Ovary (tissue), 9 donors: ENCODE results near the gene IL10. TPM values are rescaled to one million over a fixed set of nuclear protein-coding genes. Genes with fewer than 3 reads are reported as not detected.
A peak's percentile ranks its signal among the peaks of the same experiment; 100 is the strongest.

Source experiments
- DNase-seq, 5 donors: peaks; one replicate each; pipeline ENCODE4 v3.0.0-alpha.2; 2019 to 2020
- H3K27ac ChIP-seq, 2 donors: fragments of 200-600 bp; one replicate each; pipeline versions ENCODE4 v1.5.1 to v1.8.0; 2019 to 2022
- H3K27me3 ChIP-seq: fragments of 200-600 bp; one replicate; pipeline ENCODE4 v1.8.0; 2022
- H3K36me3 ChIP-seq: fragments of 200-600 bp; sonication (generic); one replicate; pipeline ENCODE4 v1.5.1; 2019
- H3K4me1 ChIP-seq: one replicate; pipeline ENCODE4 v1.8.1; 2013; ENCODE audit warnings: mild to moderate bottlenecking, moderate library complexity; ENCODE audit not compliant: insufficient read depth
- H3K4me3 ChIP-seq: fragments of 200-600 bp; sonication (generic); one replicate; pipeline ENCODE4 v1.5.1; 2017
- H3K9me3 ChIP-seq, 2 donors: fragments of 200-600 bp in 1 of 2; sonication (generic) in 1 of 2; one replicate each; pipeline versions ENCODE4 v1.5.1 to v1.8.1; 2013 to 2019; ENCODE audit warnings: mild to moderate bottlenecking in 1 of 2, moderate library complexity in 1 of 2
- CTCF ChIP-seq, 3 donors: fragments of 450-650 bp in 2 of 3; fragments of 200-600 bp in 1 of 3; IDR thresholded peaks; one replicate each; pipeline versions ENCODE4 v1.5.1 to v1.8.0; 2016 to 2022; ENCODE audit warnings: antibody characterized with exemption in 3 of 3, mild to moderate bottlenecking in 1 of 3
- EP300 ChIP-seq: sonication (generic); formaldehyde crosslinking; IDR thresholded peaks from one replicate; pipeline ENCODE4 v1.6.1; 2017; ENCODE audit warnings: antibody characterized with exemption
- POLR2A ChIP-seq: fragments of 450-650 bp; IDR thresholded peaks from one replicate; pipeline ENCODE4 v1.6.1; 2017; ENCODE audit warnings: antibody characterized with exemption, mild to moderate bottlenecking, moderate library complexity
- WGBS, 3 donors: extraction: QIAGEN DNeasy Blood & Tissue Kit in 1 of 3; methylation state at CpG; one replicate each; pipeline versions ENCODE4 v1.1.5 to v1.1.7; 2013 to 2017; 5-methylcytosine and 5-hydroxymethylcytosine counted together
- intact Hi-C, 4 donors: fragments of 100-400 bp; cut with DNase I; formaldehyde crosslinking; loops; one replicate each; pipeline versions ENCODE4 v1.11.0 to v1.15.1; 2022 to 2023
- polyA plus RNA-seq, 2 donors: library from polyadenylated mRNA; stranded (reverse); fragments of 200-250 nt in 1 of 2; fragments of 350-450 nt in 1 of 2; fragmentation: Illumina TruSeq in 1 of 2; extraction: RNeasy Lipid Tissue Mini Kit (QIAGEN cat#74804) in 1 of 2; gene quantifications; one replicate each; pipeline ENCODE4 v1.2.3, GENCODE V29; 2013 to 2014
- total RNA-seq, 7 donors: library from RNA; depleted of rRNA in 2 of 7; stranded (reverse); fragments of >200 nt in 2 of 7; fragmentation: NEBNext Ultra II Directional in 3 of 7; extraction: Animal tissue kit (Norgen Biotek cat#: 25700) in 3 of 7; gene quantifications; one replicate each; pipeline versions ENCODE4 v1.1.0 to v1.2.4, GENCODE V29; 2016 to 2023
- donor health status: DM: no; HTN: no; CAD: no; lungs with moderate emphysema.
- donor health status: DM: no; HTN: no; CAD: no.
- donor health status: Bipolar disorder and iron deficiency.
- donor health status: DM: yes; HTN: yes; CAD: no.
- donor health status: DM: no; HTN: no; CAD: no.
- donor health status: DM: yes; HTN: yes; CAD: no.

Gene IL10
- total and polyA plus RNA-seq, 9 donors, result 0.25 to 4.0 (median 1.4) TPM; not detected in 1

- H3K36me3 ChIP-seq, result no peaks in the 10 kb centered on the region
- WGBS, 3 donors, result 78 to 82% (median 82%) methylated on average over 9 of the region's 9 CpGs
These were observed 37.7 kb downstream of the IL10 start for GRCh38 chr1:206734499-206735142.

GRCh38 chr1:206732992-206733391 lies 39.3 kb downstream of the IL10 start:
- WGBS, 3 donors, result 77 to 85% (median 80%) methylated on average over 10 to 11 of the region's 11 CpGs
- Histone ChIP-seq H3K27me3 (no peaks in the 10 kb centered on the region), H3K27ac (no peak overlapping the region), H3K4me1 (no peaks in the 10 kb centered on the region), H3K36me3 (no peaks in the 10 kb centered on the region), H3K9me3 (no peaks in the 10 kb centered on the region), H3K4me3 (no peak overlapping the region)
- no peak for TF ChIP-seq CTCF (IDR thresholded peaks at IDR 0.05)
- no peak for TF ChIP-seq POLR2A
- no peak for TF ChIP-seq EP300
- DNase-seq, result no peak
- intact Hi-C loops, result loop anchor here in 3 of 4 donors (5.0 to 10.0 kb wide), 2 partner anchors 179 to 182 kb away; no protein-coding TSS in a partner anchor

More at GRCh38 chr1:206734499-206735142, 37.7 kb downstream of the IL10 start:
- H3K27ac ChIP-seq, result no peak overlapping the region
- TF ChIP-seq EP300, result no peak
- peak in 2 of 3 donors; percentile 39 to 40 for TF ChIP-seq CTCF (IDR thresholded peaks at IDR 0.05)
- no peaks in the 10 kb centered on the region for H3K4me1 ChIP-seq
- peak in 3 of 5 donors; percentile 54 to 63 (median 56) for DNase-seq
- no peaks in the 10 kb centered on the region for H3K9me3 ChIP-seq
- intact Hi-C loops, result loop anchor here in 3 of 4 donors (5.0 to 10.0 kb wide), 2 partner anchors 178 to 180 kb away; no protein-coding TSS in a partner anchor
- no peak overlapping the region for H3K4me3 ChIP-seq
- no peaks in the 10 kb centered on the region for H3K27me3 ChIP-seq

GRCh38 chr1:206732508-206732907 lies 39.8 kb downstream of the IL10 start:
- H3K4me1 ChIP-seq, result no peaks in the 10 kb centered on the region
- no peak for DNase-seq
- H3K27ac ChIP-seq, result no peak overlapping the region
- H3K4me3 ChIP-seq, result no peak overlapping the region
- no peaks in the 10 kb centered on the region for H3K9me3 ChIP-seq
- no peaks in the 10 kb centered on the region for H3K36me3 ChIP-seq
- TF ChIP-seq EP300 (no peak), CTCF (IDR thresholded peaks at IDR 0.05) (no peak), POLR2A (no peak)
- 75 to 79% (median 79%) methylated on average over 11 of the region's 11 CpGs for WGBS, 3 donors
- intact Hi-C loops, result loop anchor here in 3 of 4 donors (5.0 to 10.0 kb wide), 2 partner anchors 180 to 182 kb away; no protein-coding TSS in a partner anchor
- no peaks in the 10 kb centered on the region for H3K27me3 ChIP-seq

GRCh38 chr1:206729507-206729906 lies 42.8 kb downstream of the IL10 start:
- no peak overlapping the region for H3K27ac ChIP-seq
- no peaks in the 10 kb centered on the region for H3K27me3 ChIP-seq
- no peaks in the 10 kb centered on the region for H3K9me3 ChIP-seq
- H3K36me3 ChIP-seq, result no peaks in the 10 kb centered on the region
- no peak overlapping the region for H3K4me3 ChIP-seq
- no peak for DNase-seq
- TF ChIP-seq CTCF (IDR thresholded peaks at IDR 0.05) (no peak), EP300 (no peak), POLR2A (no peak)
- WGBS, 3 donors, result 89 to 94% (median 90%) methylated on average over 3 of the region's 3 CpGs
- H3K4me1 ChIP-seq, result no peaks in the 10 kb centered on the region
- intact Hi-C loops, result loop anchor here in 1 of 4 donors (10.0 kb wide), 1 partner anchor 95 kb away; the partner anchor contains the start of gene DYRK3
